CD1c-positive myeloid dendritic cell (primary cell): ENCODE measurements around the gene ADGRE2.

Source experiments
- DNase-seq: peaks from one replicate; pipeline ENCODE4 v3.0.0-alpha.2; 2016; ENCODE audit errors: extremely low spot score

Gene ADGRE2

DNA sequence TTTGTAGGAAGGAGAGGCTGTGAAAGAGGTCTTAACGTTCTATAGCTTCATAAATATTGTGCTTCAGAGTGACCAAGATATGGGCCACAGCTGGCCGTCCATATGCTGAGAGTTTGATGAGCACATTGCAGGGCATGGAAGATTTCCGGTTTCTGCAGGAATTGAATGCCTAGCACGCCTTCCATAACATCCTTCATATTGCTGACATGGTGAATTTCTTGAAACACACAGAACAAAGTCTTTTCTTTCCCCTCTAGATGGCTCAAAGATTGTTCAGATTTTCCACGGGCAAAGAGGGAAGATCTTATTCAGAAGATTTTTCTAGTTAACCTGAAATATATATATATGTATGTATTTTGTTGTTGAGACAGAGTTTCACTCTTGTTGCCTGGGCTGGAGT, 42.4 kb downstream of the ADGRE2 start:
- no peak for DNase-seq

DNA sequence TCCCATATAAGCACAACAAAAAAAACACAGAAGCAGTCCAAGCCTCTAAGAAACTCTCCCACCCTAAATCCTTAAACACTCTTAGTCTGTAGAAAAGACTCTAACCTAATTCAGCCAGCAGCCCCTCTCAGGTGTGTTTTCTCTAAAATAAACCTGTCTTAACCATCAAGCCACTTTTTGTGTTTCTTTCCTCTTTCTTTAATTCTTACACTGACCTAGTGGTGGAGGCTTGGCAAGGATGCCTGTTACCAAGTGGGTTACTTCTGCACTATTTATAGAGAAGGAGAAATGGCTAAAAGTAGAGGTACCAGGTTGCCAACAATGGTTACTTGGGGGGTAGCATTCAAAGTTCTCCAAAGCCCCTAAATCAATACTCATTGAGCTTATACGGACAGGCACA, 44.8 kb downstream of the ADGRE2 start:
- no peak for DNase-seq

DNA sequence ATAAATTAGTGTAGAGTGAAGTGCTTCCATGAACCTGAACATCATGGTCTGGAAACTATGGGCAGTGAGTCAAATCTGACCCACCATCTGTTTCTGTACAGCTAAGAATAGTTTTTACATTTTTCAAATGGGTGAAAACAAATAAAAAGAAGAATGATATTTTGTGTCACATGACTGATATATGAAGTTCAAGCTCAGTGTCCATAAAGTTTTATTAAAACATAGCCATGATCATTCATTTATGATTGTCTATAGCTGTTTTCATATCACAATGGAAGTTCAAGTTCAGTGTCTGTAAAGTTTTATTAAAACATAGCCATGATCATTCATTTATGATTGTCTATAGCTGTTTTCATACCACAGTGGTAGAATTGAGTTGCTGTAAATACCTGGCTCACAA, 45.9 kb downstream of the ADGRE2 start:
- DNase-seq: no peak

DNA sequence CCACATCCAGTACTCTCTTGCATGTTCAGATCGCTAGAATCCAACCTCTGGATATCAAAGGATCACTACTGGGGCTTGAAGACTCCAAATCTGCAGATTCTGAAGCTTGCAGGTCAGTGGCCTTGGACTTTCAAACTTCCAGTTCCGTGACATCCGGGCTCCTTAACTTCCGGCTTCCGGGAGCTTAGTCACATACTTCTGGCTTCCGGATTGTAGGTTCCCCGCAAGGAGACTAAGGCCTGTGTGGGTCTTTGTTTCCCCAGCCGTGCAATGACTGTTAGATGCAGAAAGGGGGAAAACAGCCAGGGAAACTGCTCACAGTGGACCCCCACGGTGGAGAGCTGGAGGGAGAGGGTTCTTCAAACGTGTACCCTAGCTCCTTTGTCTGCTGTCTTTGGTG, 47.2 kb downstream of the ADGRE2 start:
- no peak for DNase-seq

DNA sequence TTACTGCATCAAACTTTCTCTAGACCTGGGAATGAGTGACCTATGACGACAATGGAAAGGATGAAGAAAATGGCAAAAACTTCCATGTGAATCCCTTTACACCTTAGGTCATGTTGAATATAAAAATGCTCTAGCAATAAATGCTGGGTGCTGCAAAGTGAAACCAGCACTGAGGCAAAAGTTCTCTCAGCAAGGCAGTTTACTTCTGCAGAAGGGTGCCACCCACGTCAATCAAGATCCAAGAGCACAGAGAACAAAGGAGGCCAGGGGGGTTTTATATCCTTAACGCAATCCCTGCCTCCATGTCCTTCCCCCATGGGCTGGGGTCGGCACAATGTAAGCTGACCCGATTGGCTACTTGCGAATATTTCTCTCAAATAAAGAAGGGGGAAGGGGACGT, 49.8 kb downstream of the ADGRE2 start:
- no peak for DNase-seq

DNA sequence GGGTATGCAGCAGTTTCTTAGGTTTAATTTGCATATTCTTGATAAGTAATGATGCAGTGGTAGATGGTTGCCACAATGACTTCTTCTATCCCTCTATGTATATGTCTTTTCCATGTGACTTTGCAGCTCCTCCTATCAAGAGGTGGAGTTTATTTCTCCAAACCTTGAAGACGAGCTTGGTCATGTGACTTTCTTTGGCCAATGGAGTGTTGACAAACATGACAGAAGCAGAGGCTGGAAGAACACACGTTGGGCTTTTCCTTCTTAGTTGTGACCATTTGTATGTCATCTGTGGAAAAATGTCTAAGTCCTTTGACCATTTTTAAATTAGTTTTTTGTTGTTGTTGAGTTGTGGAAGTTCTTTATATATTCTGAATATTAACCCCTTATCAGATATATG, 56.2 kb downstream of the ADGRE2 start:
- DNase-seq: no peak

DNA sequence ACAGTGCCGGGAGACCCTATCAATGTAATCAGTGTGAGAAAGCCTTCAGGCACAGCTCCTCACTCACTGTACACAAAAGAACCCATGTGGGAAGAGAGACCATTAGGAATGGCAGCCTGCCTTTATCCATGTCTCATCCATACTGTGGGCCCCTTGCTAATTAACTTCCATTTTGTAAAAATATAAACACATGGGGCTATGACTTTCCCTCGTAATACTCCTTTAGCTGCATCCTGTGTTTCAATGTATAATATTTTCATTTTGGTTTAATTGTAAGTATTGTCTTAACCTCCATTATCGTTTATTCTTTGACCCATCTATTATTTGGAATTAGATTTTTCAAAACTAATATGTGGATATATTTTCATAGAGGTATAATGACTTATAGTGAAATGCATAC, 59.2 kb downstream of the ADGRE2 start:
- DNase-seq: no peak

DNA sequence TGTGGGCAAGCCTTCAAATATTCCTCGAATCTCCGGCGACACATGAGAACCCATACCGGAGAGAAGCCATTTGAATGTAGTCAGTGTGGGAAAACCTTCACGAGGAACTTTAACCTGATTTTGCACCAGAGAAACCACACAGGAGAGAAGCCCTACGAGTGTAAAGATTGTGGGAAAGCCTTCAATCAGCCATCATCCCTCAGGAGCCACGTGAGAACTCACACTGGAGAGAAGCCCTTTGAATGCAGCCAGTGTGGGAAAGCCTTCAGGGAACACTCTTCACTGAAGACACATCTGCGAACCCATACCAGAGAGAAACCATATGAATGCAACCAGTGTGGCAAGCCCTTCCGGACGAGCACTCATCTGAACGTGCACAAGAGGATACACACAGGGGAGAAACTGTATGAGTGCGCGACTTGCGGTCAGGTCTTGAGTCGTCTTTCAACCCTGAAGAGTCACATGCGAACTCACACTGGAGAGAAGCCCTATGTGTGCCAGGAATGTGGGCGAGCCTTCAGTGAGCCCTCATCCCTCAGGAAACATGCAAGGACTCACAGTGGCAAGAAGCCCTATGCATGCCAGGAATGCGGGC, 59.7 kb downstream of the ADGRE2 start:
- no peak for DNase-seq

DNA sequence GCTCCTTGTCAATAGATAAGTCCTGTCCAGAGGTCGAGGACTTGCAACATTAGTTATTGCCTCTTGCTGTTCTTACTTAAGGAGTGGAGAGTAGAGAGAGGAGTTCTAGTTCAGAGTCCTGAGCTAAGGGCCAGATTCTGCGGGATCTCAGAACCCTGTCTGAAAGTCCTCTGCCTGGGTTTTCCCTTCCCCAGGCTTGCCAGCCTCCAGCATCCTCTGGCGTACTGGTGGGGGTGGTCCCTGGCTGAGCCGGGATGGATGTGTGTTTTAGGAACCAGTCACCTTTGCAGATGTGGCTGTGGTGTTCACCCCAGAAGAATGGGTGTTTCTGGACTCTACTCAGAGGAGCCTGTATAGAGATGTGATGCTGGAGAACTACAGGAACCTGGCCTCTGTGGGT, 62.5 kb downstream of the ADGRE2 start:
- DNase-seq: no peak

DNA sequence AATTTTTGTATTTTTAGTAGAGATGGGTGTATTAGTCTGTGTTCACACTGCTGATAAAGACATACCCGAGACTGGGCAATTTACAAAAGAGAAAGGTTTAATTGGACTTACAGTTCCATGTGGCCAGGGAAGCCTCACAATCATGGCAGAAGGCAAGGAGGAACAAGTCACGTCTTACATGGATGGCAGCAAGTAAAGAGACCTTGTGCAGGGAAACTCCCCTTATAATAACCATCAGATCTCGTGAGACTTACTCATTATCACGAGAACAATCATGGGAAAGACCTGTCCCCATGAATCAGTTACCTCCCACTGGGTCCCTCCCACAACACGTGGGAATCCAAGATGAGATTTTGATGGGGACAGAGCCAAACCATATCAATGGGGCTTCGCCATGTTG, 73.9 kb downstream of the ADGRE2 start:
- DNase-seq: no peak

DNA sequence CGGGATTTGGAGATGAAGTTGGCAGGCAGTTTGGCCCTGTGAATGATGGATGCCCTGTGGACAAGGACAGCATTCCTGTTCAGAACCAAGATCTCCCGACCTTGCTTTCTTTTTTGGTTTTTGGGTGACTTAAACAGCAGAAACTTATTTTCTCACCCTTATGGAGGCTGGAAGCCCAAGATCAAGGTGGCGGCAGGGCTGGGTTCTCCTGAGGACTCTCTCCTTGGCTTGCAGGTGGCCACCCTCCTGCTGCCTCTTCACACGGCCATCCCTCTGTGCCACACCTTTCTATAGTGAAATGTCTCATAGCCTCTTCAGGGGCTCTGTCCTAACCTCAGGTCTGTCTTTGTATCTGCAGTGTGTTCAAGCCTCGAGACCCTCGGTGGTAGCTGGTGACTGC, 74.5 kb downstream of the ADGRE2 start:
- DNase-seq: no peak

DNA sequence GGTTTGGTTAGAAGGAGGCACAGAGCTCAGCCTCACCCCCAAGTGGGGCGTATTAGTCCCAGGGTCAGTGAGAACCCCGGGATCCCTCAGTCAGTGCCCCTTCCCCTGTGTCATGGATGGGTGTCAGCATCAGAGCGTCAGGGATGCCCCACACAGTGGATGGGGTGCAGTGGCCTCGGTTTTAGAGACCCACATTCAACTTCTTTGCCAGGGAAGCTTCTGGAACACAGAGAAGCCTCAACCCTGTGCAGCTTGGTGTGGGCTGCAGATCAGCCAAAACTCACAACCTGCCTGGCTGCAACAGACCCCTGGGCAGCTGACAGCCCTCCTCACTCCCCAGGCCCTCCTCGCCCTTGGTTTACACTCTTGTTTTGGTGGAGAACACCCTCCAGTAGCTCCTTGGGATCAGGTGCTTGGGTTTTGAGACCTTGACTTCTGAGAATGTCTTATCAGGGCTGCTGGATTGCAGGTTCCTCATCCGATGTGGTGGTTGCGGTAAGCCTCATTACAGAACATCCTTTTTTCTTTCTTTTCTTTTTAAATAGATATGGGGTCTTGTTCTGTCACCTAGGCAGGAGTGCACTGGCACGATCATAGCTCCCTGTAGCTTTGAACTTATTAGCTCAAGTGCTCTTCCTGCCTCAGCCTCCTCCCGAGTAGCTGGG, 77.5 kb downstream of the ADGRE2 start:
- no peak for DNase-seq

DNA sequence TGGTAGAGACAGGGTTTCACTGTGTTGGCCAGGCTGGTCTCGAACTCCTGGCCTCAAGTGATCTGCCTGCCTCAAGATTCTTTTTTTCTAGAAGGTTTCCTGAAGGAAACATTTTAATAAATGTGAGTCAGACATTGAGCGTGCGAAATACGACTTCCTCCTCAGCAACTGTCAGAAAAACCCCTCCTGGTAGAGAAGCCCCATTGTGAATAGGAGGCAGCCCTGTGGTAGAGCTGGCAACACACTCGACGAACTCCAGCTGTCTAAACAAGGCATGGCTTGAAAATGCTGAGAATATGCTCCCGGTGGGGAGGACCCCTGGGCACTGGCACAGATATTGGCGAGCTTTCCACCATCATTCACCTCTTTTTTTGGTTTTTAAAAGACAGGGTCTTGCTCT, 78.7 kb downstream of the ADGRE2 start:
- DNase-seq: no peak

DNA sequence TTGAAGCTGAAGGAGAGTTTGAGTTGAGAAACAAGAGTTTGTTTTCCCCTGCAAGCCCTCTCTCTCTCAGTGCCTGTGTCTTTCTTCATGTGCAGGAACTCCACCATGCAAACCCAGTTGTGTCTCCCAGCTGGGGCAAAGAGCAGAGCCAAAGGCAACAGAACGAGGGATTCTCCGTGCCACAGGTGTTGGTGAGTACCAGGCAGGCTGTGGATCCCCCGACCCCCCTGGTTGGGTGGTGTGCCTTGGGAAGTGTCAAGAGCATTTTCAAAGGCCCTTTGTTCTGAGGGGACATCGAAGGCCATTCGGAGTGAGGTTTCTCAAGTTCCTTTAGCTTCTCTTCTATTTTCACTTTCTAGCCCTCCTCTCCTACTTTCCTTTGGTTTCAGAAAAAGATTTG, 82.9 kb downstream of the ADGRE2 start:
- no peak for DNase-seq

DNA sequence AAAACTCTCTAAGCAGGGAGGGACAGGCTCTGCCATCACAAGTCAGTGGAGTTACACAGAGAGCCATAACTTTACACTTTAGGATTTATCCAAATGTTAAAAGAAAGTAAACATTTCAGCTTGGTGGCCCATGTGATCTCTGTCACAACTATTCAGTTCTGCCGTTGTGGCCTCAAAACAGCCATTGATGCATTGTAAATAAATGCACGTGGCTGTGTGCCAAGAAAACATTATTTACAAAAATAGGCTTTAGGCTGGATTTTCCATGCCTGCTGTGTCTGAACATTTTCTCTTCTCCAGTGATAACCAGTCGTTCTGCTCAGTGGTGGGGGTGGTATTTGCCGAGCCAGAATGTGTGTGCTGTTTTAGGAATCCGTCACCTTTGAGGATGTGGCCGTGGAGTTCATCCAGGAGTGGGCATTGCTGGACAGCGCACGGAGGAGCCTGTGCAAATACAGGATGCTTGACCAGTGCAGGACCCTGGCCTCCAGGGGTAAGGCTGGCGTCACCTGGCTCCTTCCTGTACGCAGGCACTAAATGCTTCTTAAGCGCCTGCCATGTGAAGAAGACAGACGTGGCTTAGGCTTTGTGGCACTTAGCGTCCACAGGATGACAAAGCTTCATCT, 83.6 kb downstream of the ADGRE2 start:
- no peak for DNase-seq

DNA sequence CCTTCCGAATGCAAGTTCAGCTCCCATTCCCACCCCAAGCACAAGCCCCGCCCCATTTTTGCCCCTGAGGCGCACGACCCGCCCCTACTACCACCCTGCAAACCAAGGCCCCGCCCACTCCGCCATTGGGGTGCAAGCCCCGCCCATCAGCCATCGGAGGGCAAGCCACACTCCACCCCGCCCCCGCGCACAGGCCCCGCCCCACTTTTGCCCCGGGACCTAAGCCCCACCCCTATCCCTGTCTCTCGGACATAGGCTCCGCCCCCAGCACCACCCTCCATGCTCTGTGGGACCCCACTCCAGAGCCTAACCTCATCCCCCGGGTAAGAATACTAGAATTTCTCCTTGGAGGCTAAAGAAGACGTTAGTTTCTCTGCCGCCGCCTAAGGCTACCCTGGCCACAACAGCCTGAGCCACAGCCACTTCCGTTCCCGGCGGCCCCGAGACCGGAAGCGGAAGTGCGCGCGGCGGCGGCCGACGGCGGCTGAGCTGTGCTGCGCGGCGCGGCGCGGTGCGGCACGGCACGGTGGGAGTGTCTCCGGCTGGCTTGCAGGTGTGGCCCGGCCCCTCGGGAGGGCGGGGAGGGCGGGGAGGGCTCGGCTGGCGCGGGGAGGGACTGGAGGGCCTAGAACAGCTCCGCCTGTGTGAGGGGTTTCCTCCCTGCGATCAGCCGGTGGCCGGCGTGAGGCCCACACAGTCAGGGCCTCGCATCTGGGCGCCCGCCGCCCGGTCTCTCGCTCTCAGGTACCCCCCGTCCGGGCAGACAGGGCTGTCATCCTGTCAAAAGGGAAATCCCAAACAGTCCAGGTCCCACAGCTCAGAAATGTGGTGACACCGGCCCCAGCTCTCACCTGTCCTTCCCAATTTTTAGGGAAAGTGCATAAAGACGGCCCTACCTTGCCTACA, 88.5 kb downstream of the ADGRE2 start, which contains the start of gene ZNF333:
ZNF333 (plus strand) TSS at position 451 of the 906 bp plus-strand sequence. CDS start 3,444 bp downstream, outside the sequence.
- peak; percentile 95 for DNase-seq

DNA sequence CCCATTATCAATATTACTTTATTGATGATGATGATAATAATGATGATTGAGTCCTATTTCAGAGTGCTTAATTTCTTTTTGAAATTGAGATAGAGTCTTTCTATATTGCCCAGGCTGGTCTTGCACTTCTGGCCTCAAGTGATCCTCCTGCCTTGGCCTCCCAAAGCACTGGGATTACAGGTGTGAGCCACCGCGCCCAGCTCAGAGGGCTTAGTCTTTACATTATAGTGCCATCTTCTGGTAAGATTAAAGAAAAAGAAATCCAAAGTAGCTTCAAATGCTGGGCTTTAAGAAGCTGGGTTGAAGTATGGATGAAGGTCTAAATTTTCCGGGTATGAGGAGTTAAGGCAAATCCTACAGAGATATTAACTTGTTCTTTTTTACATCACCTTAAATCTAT, 91.9 kb downstream of the ADGRE2 start:
- peak; percentile 37 for DNase-seq

DNA sequence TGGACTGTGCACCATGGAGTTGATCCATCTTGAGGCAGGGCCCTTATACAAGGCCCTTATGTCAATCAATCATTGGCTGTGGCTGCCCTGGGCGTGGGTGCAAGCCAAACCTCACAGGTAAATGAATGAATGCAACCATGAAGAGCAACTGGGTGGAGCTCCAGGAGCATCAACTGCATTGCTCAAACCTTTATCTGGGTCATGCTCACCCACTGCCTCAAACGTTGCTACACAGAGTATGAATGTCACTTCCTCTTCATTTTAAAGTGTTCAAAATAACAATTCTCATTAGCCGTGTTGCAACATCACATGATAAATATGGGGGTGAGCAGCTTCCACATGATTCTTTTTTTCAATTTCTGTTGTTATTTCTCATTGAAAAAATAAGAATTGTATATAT, 94.9 kb downstream of the ADGRE2 start:
- peak; percentile 91 for DNase-seq
